Gastroesophageal sphincter (tissue), 4 donors: ENCODE results near the gene MSH5. TPM values are rescaled to one million over a fixed set of nuclear protein-coding genes. Genes with fewer than 3 reads are reported as not detected.
"Not testable (repeated sequence)": the region's sequence is repeated elsewhere in the genome, so short reads cannot be mapped to it uniquely, and the experiment has no call there.

Source experiments
- ATAC-seq: fragments of 150-250 bp; one replicate; pipeline ENCODE4 v1.9.1; 2016; ENCODE audit warnings: mild to moderate bottlenecking, moderate library complexity
- H3K27ac ChIP-seq, 4 donors: fragments of 200-600 bp; sonication (generic) in 3 of 4; 1 replicate in 3 of 4; 2 replicates in 1 of 4; pipeline ENCODE4 v1.5.1; 2016 to 2019
- H3K27me3 ChIP-seq: fragments of 200-600 bp; sonication (generic); one replicate; pipeline ENCODE4 v1.5.1; 2019
- H3K36me3 ChIP-seq, 2 donors: fragments of 200-600 bp; sonication (generic); one replicate each; pipeline ENCODE4 v1.5.1; 2019; ENCODE audit warnings: control low read depth in 1 of 2
- H3K4me1 ChIP-seq, 3 donors: fragments of 200-600 bp; sonication (generic); 1 replicate in 2 of 3; 2 replicates in 1 of 3; pipeline ENCODE4 v1.5.1; 2016 to 2019; ENCODE audit warnings: control low read depth in 2 of 3
- H3K4me3 ChIP-seq, 2 donors: fragments of 200-600 bp; sonication (generic); one replicate each; pipeline ENCODE4 v1.5.1; 2019; ENCODE audit warnings: mild to moderate bottlenecking in 1 of 2, moderate library complexity in 1 of 2
- H3K9me3 ChIP-seq, 3 donors: fragments of 200-600 bp; sonication (generic); one replicate each; pipeline ENCODE4 v1.5.1; 2017 to 2019; ENCODE audit warnings: control low read depth in 2 of 3
- EP300 ChIP-seq: sonication (generic); formaldehyde crosslinking; IDR thresholded peaks from one replicate; pipeline ENCODE4 v1.6.1; 2017; ENCODE audit warnings: antibody characterized with exemption, mild to moderate bottlenecking
- POLR2A ChIP-seq, 2 donors: fragments of 450-650 bp; IDR thresholded peaks; one replicate each; pipeline ENCODE4 v1.6.1; 2017; ENCODE audit warnings: antibody characterized with exemption in 2 of 2, mild to moderate bottlenecking in 2 of 2, moderate library complexity in 1 of 2
- POLR2AphosphoS5 ChIP-seq: sonication (generic); formaldehyde crosslinking; IDR thresholded peaks from one replicate; pipeline ENCODE4 v1.6.1; 2017; ENCODE audit warnings: antibody characterized with exemption
- WGBS, 2 donors: methylation state at CpG; one replicate each; pipeline ENCODE4 v1.1.5; 2018; ENCODE audit warnings: low coverage in 1 of 2; 5-methylcytosine and 5-hydroxymethylcytosine counted together
- total RNA-seq, 4 donors: library from RNA; depleted of rRNA; stranded (reverse); fragments of >200 nt; gene quantifications; one replicate each; pipeline ENCODE4 v1.1.0, GENCODE V29; 2016
- TF ChIP-seq, protein P1 (sequence below), 4 experiments: fragments of 200-600 bp in 2 of 4; fragments of 450-650 bp in 2 of 4; sonication (generic) in 1 of 4; IDR thresholded peaks; one replicate each; pipeline ENCODE4 v1.5.1; 2017 to 2019; ENCODE audit warnings: antibody characterized with exemption in 4 of 4, mild to moderate bottlenecking in 2 of 4, moderate library complexity in 2 of 4

Gene MSH5
- total RNA-seq, 4 donors from 2014 or later: 1.9 to 12.7 (median 6.7) TPM

DNA sequence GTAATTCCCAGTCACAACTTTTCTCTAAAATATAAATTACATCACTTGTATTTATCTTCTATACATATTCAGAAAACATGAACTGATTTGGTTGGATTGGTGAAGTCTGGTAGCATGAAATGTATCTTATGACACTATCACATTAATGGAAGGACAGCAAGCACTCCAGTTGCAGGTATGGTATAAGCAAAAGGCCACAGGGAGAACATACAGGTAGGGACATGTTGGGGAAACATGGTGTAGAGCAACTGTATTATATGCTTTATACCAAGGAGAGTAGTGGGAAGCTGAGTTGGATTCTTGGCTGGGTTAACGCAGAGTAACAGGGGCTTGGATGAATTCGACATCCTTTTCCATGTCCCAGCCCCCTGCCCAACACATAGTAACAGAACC is 57.2 kb downstream of the MSH5 start:
- Histone ChIP-seq H3K4me1 (peaks cover 0 to 22% (median 12%) of the 10 kb centered on the region in 3 donors), H3K9me3 (no peaks in the 10 kb centered on the region), H3K36me3 (peaks cover 0 to 30% of the 10 kb centered on the region in 2 donors), H3K4me3 (no peak overlapping the region), H3K27ac (peak overlapping the region in 3 of 4 donors; percentile 41 to 97 (median 96)), H3K27me3 (no peaks in the 10 kb centered on the region)
- WGBS, 2 donors: 83% methylated on average over 2 of the region's 2 CpGs; no CpG with 5 or more reads in 1 of the 2 donors
- TF ChIP-seq POLR2A (IDR thresholded peaks at IDR 0.05): no peak
- no peak for TF ChIP-seq EP300
- TF ChIP-seq, protein P1, sequence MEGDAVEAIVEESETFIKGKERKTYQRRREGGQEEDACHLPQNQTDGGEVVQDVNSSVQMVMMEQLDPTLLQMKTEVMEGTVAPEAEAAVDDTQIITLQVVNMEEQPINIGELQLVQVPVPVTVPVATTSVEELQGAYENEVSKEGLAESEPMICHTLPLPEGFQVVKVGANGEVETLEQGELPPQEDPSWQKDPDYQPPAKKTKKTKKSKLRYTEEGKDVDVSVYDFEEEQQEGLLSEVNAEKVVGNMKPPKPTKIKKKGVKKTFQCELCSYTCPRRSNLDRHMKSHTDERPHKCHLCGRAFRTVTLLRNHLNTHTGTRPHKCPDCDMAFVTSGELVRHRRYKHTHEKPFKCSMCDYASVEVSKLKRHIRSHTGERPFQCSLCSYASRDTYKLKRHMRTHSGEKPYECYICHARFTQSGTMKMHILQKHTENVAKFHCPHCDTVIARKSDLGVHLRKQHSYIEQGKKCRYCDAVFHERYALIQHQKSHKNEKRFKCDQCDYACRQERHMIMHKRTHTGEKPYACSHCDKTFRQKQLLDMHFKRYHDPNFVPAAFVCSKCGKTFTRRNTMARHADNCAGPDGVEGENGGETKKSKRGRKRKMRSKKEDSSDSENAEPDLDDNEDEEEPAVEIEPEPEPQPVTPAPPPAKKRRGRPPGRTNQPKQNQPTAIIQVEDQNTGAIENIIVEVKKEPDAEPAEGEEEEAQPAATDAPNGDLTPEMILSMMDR (IDR thresholded peaks at IDR 0.05): no peak
- no peak for TF ChIP-seq POLR2AphosphoS5
- no peak for ATAC-seq

DNA sequence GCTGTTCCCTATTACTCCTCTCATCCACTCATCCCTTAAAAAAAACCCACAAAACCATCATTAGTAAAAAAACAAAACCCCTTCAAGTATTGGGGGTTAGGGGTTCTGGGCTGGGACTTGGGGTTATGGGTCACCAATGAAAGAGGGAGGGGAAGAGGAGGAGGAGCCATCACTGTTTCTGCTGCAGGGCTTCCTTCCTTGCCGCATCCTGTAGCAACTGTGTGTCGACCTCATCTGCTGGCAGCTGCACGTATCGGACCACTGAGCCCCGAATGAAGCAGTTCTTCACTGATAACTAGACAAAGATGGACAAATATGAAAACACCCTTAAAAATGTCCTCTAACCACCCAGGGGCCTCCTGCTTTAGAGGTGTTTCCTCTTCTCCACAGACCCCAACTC is 57.8 kb downstream of the MSH5 start:
- Histone ChIP-seq H3K27ac (peak overlapping the region in 2 of 4 donors; percentile 2 to 97), H3K4me3 (no peak overlapping the region), H3K9me3 (no peaks in the 10 kb centered on the region), H3K36me3 (peaks cover 0 to 30% of the 10 kb centered on the region in 2 donors), H3K4me1 (peaks cover 0 to 22% (median 12%) of the 10 kb centered on the region in 3 donors), H3K27me3 (no peaks in the 10 kb centered on the region)
- TF ChIP-seq, protein P1 (IDR thresholded peaks at IDR 0.05): no peak
- no peak for TF ChIP-seq EP300
- no peak for TF ChIP-seq POLR2A (IDR thresholded peaks at IDR 0.05)
- no peak for TF ChIP-seq POLR2AphosphoS5
- ATAC-seq: no peak
- WGBS, 2 donors: 46 to 63% methylated on average over 4 to 5 of the region's 5 CpGs

DNA sequence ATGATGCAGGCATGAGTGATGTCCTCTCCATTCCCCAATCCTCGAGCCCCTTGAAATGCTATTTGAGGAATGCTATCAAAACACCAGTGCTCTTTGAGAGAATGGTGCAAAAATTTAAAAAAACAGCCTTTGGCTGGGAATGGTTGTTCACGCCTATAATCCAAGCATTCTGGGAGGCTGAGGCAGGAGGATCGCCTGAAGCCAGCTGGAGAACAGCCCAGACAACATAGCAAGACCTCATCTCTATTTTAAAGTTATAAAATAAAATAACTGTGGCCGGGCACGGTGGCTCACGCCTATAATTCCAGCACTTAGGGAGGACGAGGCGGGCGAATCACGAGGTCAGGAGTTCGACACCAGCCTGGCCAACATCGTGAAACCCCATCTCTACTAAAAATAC is 60.0 kb downstream of the MSH5 start:
- Histone ChIP-seq H3K36me3 (peaks cover 0 to 36% of the 10 kb centered on the region in 2 donors), H3K27me3 (no peaks in the 10 kb centered on the region), H3K27ac (no peak overlapping the region), H3K9me3 (no peaks in the 10 kb centered on the region), H3K4me1 (peaks cover 0 to 12% (median 6%) of the 10 kb centered on the region in 3 donors), H3K4me3 (no peak overlapping the region)
- WGBS, 2 donors: 59 to 76% methylated on average over 5 to 12 of the region's 12 CpGs
- TF ChIP-seq, protein P1 (IDR thresholded peaks at IDR 0.05): no peak
- TF ChIP-seq POLR2A (IDR thresholded peaks at IDR 0.05) (no peak), EP300 (no peak), POLR2AphosphoS5 (no peak)
- ATAC-seq: no peak

DNA sequence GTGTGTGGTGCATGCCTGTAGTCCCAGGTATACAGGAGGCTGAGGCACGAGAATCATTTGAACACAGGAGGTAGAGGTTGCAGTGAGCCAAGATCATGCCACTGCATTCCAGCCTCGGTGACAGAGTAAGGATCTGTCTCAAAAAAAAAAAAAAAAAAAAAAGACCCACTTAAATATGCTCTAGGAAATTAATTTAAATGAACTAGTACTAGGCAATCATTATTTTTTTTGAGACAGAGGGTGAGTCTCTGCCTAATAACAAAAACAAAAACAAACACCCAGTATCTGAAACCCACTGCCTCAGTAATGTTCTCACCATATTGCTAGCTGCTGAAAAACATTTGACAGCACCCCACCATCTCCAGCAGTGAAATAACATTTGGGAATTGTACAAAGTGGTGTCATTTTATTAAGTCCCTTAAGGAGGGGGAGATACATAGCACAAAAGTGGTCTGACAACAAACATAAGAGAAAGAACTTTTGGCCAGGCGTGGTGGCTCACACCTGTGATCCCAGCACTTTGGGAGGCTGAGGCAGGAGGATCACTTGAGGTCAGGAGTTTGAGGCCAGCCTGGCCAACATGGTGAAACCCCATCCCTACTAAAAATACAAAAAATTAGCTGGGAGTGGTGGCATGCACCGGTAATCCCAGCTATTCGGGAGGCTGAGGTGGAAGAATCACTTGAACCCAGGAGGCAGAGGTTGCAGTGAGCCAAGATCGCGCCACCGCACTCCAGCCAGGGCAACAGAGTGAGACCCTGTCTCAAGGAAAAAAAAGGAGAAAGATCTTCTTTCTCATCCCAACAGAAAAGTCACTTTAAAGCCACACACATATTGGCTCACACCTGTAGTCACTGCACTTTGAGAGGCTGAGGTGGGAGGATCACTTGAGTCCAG is 61.5 kb downstream of the MSH5 start:
- not testable (repeated sequence) for H3K27ac ChIP-seq, H3K27me3 ChIP-seq, ATAC-seq, H3K4me3 ChIP-seq, H3K9me3 ChIP-seq
- 86% methylated on average over 6 of the region's 8 CpGs; no CpG with 5 or more reads in 1 of the 2 donors for WGBS, 2 donors
- Histone ChIP-seq H3K36me3 (peaks cover 0 to 36% of the 10 kb centered on the region in 2 donors), H3K4me1 (peaks cover 3 to 18% (median 7%) of the 10 kb centered on the region in 3 donors)

DNA sequence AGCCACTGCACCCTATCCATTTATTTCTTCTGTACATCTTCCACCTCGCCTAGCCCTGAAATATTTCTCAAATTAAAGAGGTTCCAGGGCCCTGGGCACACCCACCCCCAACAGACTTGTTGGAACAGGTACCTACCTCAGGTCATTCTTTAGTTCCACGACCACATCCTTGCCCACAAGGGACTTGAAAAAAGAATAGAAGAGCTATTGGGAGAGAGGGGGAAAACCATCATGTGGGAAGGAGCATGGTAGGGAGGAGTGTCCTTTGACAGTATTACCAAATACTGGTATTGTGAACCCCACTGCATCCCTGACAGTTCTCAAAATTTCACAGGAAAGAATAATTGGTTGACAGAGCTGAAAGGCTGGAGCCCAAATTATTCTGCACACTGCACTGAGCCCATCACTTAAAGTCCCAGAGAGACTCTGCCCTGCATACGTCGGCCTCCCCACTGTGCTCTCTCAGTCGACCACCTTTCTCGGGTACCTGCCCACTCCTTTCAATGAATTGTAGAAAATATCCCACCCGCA is 66.2 kb downstream of the MSH5 start:
- Histone ChIP-seq H3K27ac (peak overlapping the region; percentile 90 to 96 (median 92)), H3K4me3 (peak overlapping the region; percentile 59 to 63), H3K36me3 (peaks cover 0 to 24% of the 10 kb centered on the region in 2 donors), H3K9me3 (no peaks in the 10 kb centered on the region), H3K4me1 (peaks cover 3 to 26% (median 5%) of the 10 kb centered on the region in 3 donors), H3K27me3 (no peaks in the 10 kb centered on the region)
- TF ChIP-seq, protein P1 (IDR thresholded peaks at IDR 0.05): no peak
- TF ChIP-seq EP300 (no peak), POLR2A (IDR thresholded peaks at IDR 0.05) (no peak), POLR2AphosphoS5 (no peak)
- 3 to 12% methylated on average over 5 to 7 of the region's 7 CpGs for WGBS, 2 donors
- peak; percentile 2 for ATAC-seq
